ENCODE data around the gene ZYG11A.

The ZYG11A gene

DNA sequence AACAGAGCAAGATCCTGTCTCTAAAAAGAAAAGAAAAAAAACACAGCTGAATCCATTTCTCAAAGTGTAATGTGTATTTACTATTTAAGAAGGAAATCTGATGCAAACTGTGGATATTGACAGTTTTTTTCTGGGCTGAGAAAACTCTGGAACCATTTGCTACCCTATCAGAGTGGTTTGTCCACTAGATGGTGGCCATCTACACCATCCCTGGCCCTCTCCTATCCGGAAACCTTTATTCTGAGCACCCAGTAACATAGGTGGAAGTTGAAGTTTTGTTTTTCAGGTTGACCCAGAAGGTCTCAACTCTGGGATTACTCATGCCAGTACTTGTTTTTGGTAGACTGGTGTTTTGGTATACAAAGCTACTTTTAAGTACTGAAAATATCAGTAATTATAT lies 58.8 kb downstream of the ZYG11A start:
- in situ Hi-C loops (cut with MboI; ENCODE audit: low pct_unique_long_range_greater_than_20kb, low sequenced_read_pairs, unreplicated experiment), result no loop called here
- DNase-seq (ENCODE audit: low spot score), result no peak
- TF ChIP-seq, protein P1, sequence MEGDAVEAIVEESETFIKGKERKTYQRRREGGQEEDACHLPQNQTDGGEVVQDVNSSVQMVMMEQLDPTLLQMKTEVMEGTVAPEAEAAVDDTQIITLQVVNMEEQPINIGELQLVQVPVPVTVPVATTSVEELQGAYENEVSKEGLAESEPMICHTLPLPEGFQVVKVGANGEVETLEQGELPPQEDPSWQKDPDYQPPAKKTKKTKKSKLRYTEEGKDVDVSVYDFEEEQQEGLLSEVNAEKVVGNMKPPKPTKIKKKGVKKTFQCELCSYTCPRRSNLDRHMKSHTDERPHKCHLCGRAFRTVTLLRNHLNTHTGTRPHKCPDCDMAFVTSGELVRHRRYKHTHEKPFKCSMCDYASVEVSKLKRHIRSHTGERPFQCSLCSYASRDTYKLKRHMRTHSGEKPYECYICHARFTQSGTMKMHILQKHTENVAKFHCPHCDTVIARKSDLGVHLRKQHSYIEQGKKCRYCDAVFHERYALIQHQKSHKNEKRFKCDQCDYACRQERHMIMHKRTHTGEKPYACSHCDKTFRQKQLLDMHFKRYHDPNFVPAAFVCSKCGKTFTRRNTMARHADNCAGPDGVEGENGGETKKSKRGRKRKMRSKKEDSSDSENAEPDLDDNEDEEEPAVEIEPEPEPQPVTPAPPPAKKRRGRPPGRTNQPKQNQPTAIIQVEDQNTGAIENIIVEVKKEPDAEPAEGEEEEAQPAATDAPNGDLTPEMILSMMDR (IDR thresholded peaks at IDR 0.05; ENCODE audit: extremely low read depth, insufficient read depth, missing control alignments), result no peak

DNA sequence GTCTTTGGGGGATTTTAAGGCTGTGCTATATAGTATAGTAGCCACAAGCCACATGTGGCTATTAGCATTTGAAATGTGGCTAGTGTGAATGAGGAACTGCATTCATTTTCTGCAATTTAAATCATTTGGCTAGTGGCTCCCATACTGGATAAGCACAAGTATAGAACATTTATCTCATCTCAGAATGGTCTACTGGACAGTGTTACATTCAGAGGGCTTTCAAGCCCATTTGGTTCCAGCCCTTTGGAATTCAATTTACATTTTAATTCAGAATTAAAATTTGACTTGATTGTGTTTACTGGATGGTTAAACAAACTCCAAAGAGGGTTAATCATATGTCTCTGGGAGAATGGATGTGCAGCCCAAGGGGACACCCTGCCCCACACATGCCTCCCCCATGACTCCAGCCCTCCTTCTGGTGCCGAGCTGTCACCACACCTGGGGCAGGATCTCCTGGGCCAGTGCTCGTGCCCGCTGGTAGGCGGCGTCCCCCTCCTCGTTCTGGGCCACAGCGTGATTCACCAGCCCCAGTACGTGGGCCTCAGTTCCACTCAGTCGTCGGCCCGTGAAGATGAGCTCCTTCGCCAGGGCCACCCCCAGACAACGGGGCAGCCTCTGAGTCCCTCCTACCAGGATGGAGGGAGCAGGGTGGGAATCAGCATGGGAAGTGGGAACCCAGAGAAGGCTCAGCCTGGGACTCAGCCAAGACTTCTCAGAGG lies 61.8 kb downstream of the ZYG11A start:
- TF ChIP-seq, protein P1 (IDR thresholded peaks at IDR 0.05; ENCODE audit: extremely low read depth, insufficient read depth, missing control alignments), result no peak
- DNase-seq (ENCODE audit: low spot score), result no peak
- in situ Hi-C loops (cut with MboI; ENCODE audit: low pct_unique_long_range_greater_than_20kb, low sequenced_read_pairs, unreplicated experiment), result no loop called here

DNA sequence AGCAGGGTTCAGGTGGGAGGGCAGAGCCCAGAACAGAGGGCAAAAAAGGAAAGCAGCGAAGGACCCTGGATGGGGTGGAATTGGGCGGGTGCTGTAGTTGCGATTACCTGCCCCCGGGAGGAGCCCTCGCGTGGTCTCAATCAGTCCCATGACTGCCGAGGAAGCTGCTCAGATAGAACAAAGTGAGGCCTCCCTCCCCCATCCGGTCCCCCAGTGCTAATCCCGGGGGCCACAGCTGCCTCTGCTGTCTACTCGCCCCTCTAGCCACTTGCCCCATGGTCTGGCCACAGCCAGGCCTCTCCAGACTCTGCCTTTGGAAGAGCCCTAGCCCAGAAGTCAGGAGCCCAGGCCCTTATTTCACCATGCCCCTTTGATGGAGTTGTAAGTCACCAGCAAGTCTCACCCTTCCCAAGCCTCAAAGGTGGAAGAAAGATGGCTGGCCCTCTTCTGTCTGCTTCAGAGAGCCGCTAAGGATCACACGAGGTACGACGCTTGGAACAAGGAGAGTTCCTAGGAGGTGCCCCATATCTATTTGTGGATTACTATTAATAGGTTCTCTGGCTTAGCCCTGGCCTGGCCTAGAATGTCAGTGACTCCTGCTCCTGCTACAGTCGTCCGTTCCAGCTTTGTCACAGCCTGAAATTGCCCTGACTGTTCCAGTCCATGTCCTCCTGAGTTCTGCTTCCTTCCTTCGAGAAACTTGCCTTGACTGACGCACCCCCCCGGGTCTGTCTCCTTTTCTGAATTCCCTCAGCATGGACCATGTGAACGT lies 62.6 kb downstream of the ZYG11A start:
- in situ Hi-C loops (cut with MboI; ENCODE audit: low pct_unique_long_range_greater_than_20kb, low sequenced_read_pairs, unreplicated experiment), result no loop called here

DNA sequence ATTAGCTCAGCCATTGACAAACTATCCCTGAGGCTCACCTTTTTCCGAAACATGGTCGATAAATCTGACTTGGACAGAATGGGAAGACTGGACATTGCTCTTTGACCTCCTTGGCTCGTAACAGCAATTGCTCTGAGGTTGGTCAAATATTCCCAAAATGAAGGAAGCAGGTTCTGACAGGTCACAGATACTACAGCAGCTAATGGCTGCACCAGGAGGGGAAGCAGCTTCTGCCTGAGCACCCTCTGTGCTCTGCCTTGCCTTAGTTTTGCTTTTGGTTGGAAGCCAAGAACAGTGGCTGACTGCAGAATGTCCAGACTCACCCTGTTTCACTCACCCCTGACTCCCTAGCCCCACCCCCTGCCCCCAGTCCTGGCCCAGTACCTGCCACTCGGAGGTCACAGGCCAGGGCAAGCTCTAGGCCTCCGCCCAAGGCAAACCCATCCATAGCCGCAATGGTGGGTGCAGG lies 63.6 kb downstream of the ZYG11A start:
- TF ChIP-seq, protein P1 (IDR thresholded peaks at IDR 0.05; ENCODE audit: extremely low read depth, insufficient read depth, missing control alignments), result no peak
- in situ Hi-C loops (cut with MboI; ENCODE audit: low pct_unique_long_range_greater_than_20kb, low sequenced_read_pairs, unreplicated experiment), result no loop called here
- DNase-seq (ENCODE audit: low spot score), result no peak

More for the DNA sequence above, 62.6 kb downstream of the ZYG11A start:
- TF ChIP-seq, protein P1 (IDR thresholded peaks at IDR 0.05; ENCODE audit: extremely low read depth, insufficient read depth, missing control alignments), result peak; percentile 52
- DNase-seq (ENCODE audit: low spot score), result peak; percentile 78

DNA sequence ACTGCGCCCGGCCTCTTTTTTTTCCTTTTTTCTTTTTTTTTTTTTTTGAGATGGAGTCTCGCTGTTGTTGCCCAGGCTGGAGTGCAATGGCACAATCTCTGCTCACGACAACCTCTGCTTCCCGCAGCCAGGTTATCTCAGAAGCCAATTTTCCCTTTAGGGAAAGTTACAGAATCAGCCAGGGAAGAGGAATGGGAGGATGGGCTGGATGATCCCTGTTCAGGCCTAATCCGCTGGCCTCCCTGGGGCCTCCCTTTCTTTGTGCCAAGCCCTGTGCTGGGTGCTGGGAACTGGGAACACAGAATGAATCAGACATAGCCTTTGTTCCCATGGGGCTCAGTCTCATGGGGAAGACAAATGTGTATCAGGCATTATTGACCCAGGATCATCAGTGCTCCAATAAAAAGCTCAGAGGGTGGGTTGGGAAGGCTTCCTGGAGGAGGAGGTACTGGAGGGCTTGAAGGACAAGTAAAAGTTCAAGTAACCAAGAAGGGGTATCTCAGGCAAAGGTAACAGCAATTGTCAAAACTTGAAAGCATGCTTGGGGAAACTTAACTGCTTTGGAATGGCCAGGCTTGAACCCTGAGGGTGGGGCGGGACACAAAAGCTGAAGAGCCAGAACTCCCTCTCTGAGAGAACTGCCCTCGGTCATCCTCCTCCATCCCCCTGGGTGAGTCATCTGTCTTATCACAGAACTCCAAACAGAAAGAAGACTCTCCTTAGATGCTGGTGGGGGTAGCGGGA lies 64.7 kb downstream of the ZYG11A start:
- no peak for DNase-seq (ENCODE audit: low spot score)
- in situ Hi-C loops (cut with MboI; ENCODE audit: low pct_unique_long_range_greater_than_20kb, low sequenced_read_pairs, unreplicated experiment), result no loop called here
- TF ChIP-seq, protein P1 (IDR thresholded peaks at IDR 0.05; ENCODE audit: extremely low read depth, insufficient read depth, missing control alignments), result no peak

DNA sequence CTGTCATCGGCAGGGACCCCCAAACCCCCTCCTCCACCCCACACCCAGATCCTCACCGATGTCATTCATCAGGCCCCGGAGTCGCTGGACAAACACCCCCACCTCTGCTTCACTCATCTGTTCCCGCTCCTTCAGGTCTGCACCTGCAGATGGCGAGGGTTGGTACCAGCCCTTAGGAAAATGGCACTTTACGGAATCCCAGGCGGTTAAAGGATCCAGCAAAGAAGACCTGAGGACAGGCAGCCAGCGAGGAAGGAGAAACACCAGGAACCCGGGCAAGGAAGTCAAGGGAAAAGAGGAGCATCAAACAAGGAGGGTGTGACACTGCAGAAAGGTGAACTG lies 65.2 kb downstream of the ZYG11A start:
- TF ChIP-seq, protein P1 (IDR thresholded peaks at IDR 0.05; ENCODE audit: extremely low read depth, insufficient read depth, missing control alignments), result no peak
- in situ Hi-C loops (cut with MboI; ENCODE audit: low pct_unique_long_range_greater_than_20kb, low sequenced_read_pairs, unreplicated experiment), result no loop called here
- DNase-seq (ENCODE audit: low spot score), result no peak

Measured in GM13977 (cell line).